Epidermal melanocyte (primary cell): Measurements from ENCODE around the gene RLN3.
"Not testable (repeated sequence)": the region's sequence is repeated elsewhere in the genome, so short reads cannot be mapped to it uniquely, and the experiment has no call there.

Experiments used
- DNase-seq: peaks from one replicate; pipeline ENCODE4 v3.0.0; 2011; ENCODE audit warnings: low spot score; ENCODE audit not compliant: insufficient read length

The RLN3 gene

GRCh38 chr19:14021474-14021873, 6.5 kb upstream of the RLN3 start:
- DNase-seq: no peak

GRCh38 chr19:14022469-14022868, 5.5 kb upstream of the RLN3 start:
- DNase-seq: no peak

GRCh38 chr19:14023404-14024235, 4.3 kb upstream of the RLN3 start:
- DNase-seq: peak; percentile 26

GRCh38 chr19:14026652-14027192, 1.2 kb upstream of the RLN3 start:
- DNase-seq: not testable (repeated sequence)

- peak; percentile 16 for DNase-seq
Observed at GRCh38 chr19:14028901-14029300, 953 bp downstream of the RLN3 start.

- DNase-seq: peak; percentile 11
Observed at GRCh38 chr19:14030997-14031718, 3.2 kb downstream of the RLN3 start.

GRCh38 chr19:14031719-14032480, 4.0 kb downstream of the RLN3 start, which contains the start of gene IL27RA:
Gene IL27RA, plus strand, starts transcription at chr19:14031762. Its CDS starts 111 bp downstream, at chr19:14031873.
- DNase-seq: peak; percentile 44

- DNase-seq: peak; percentile 10
Observed at GRCh38 chr19:14033946-14034345, 6.0 kb downstream of the RLN3 start.

GRCh38 chr19:14035159-14035558, 7.2 kb downstream of the RLN3 start:
- DNase-seq: not testable (repeated sequence)

GRCh38 chr19:14035706-14036105, 7.8 kb downstream of the RLN3 start:
- no peak for DNase-seq

GRCh38 chr19:14039181-14039580, 11.2 kb downstream of the RLN3 start:
- no peak for DNase-seq

- peak; percentile 67 for DNase-seq
Observed at GRCh38 chr19:14042659-14043608, 15.0 kb downstream of the RLN3 start.

- not testable (repeated sequence) for DNase-seq
Observed at GRCh38 chr19:14047866-14048265, 19.9 kb downstream of the RLN3 start.

GRCh38 chr19:14048443-14049153, 20.6 kb downstream of the RLN3 start:
- DNase-seq: peak; percentile 20

GRCh38 chr19:14050512-14050911, 22.6 kb downstream of the RLN3 start:
- DNase-seq: peak; percentile 3

GRCh38 chr19:14050961-14051360, 23.0 kb downstream of the RLN3 start:
- not testable (repeated sequence) for DNase-seq

- DNase-seq: no peak
Observed at GRCh38 chr19:14051980-14052379, 24.0 kb downstream of the RLN3 start.

- no peak for DNase-seq
Observed at GRCh38 chr19:14052470-14052869, 24.5 kb downstream of the RLN3 start.

- no peak for DNase-seq
Observed at GRCh38 chr19:14053032-14053431, 25.1 kb downstream of the RLN3 start.

- DNase-seq: peak; percentile 10
Observed at GRCh38 chr19:14053500-14053899, 25.6 kb downstream of the RLN3 start.
